Right lobe of liver (tissue), 6 donors: ENCODE measurements around the gene S100A7. TPM values are rescaled to one million over a fixed set of nuclear protein-coding genes. Genes with fewer than 3 reads are reported as not detected.

Experiments
- ATAC-seq, 4 donors: fragments of 200-7000 bp; cut with Tn5 transposase; one replicate each; pipeline ENCODE4 v1.9.1; 2020; ENCODE audit warnings: mild to moderate bottlenecking in 4 of 4, moderate library complexity in 4 of 4
- DNase-seq, 3 donors: peaks; one replicate each; pipeline ENCODE4 v3.0.0-alpha.2; 2020
- H3K27ac ChIP-seq, 3 donors: fragments of 200-600 bp; one replicate each; pipeline ENCODE4 v1.8.0; 2022
- H3K27me3 ChIP-seq, 2 donors: fragments of 200-600 bp; one replicate each; pipeline ENCODE4 v1.8.0; 2022
- H3K36me3 ChIP-seq, 4 donors: fragments of 200-600 bp; sonication (generic) in 1 of 4; one replicate each; pipeline versions ENCODE4 v1.5.1 to v1.8.0; 2017 to 2022; ENCODE audit warnings: control low read depth in 1 of 4
- H3K4me1 ChIP-seq, 4 donors: fragments of 200-600 bp; sonication (generic) in 1 of 4; one replicate each; pipeline versions ENCODE4 v1.5.1 to v1.8.0; 2017 to 2022; ENCODE audit warnings: control low read depth in 1 of 4
- H3K4me3 ChIP-seq, 3 donors: fragments of 200-600 bp; one replicate each; pipeline ENCODE4 v1.8.0; 2022
- H3K9me3 ChIP-seq, 4 donors: fragments of 200-600 bp; sonication (generic) in 1 of 4; one replicate each; pipeline versions ENCODE4 v1.5.1 to v1.8.0; 2017 to 2022; ENCODE audit warnings: control low read depth in 1 of 4
- POLR2A ChIP-seq: fragments of 450-650 bp; IDR thresholded peaks from one replicate; pipeline ENCODE4 v1.6.1; 2017; ENCODE audit warnings: antibody characterized with exemption, mild to moderate bottlenecking
- WGBS: methylation state at CpG from one replicate; pipeline ENCODE4 v1.1.6; 2018; ENCODE audit warnings: low coverage, low lambda C conversion rate; ENCODE audit not compliant: insufficient coverage; ENCODE audit errors: missing lambda C conversion rate; 5-methylcytosine and 5-hydroxymethylcytosine counted together
- intact Hi-C, 2 donors: fragments of 100-400 bp; cut with DNase I; formaldehyde crosslinking; loops; one replicate each; pipeline versions ENCODE4 v1.11.2 to v1.14.1; 2022
- total RNA-seq, 6 experiments: library from RNA; depleted of rRNA in 2 of 6; stranded (reverse); fragments of >200 nt in 2 of 6; fragmentation: NEBNext Ultra II Directional in 3 of 6; extraction: Animal tissue kit (Norgen Biotek cat#: 25700) in 3 of 6; gene quantifications; one replicate each; pipeline versions ENCODE4 v1.1.0 to v1.2.4, GENCODE V29; 2016 to 2023
- TF ChIP-seq, protein P1 (sequence below), 4 donors: fragments of 200-600 bp in 3 of 4; fragments of 450-650 bp in 1 of 4; IDR thresholded peaks; one replicate each; pipeline versions ENCODE4 v1.5.1 to v1.8.0; 2016 to 2022; ENCODE audit warnings: antibody characterized with exemption in 4 of 4, mild to moderate bottlenecking in 2 of 4
- donor health status: DM: no; HTN: yes; CAD: no.
- donor health status: DM: no; HTN: no; CAD: no.
- donor health status: DM: no; HTN: no; CAD: no.
- donor health status: DM: no; HTN: yes; CAD: no.
- donor health status: DM: no; HTN: yes; CAD: no.

Gene S100A7
- total RNA-seq, 6 experiments from 2014 or later = not detected

- Histone ChIP-seq H3K4me3 (no peak overlapping the region), H3K27ac (no peak overlapping the region), H3K9me3 (no peaks in the 10 kb centered on the region), H3K27me3 (no peaks in the 10 kb centered on the region), H3K36me3 (no peaks in the 10 kb centered on the region), H3K4me1 (no peaks in the 10 kb centered on the region)
- ATAC-seq (no peak), DNase-seq (no peak)
- intact Hi-C loops = no loop called here
- TF ChIP-seq, protein P1, sequence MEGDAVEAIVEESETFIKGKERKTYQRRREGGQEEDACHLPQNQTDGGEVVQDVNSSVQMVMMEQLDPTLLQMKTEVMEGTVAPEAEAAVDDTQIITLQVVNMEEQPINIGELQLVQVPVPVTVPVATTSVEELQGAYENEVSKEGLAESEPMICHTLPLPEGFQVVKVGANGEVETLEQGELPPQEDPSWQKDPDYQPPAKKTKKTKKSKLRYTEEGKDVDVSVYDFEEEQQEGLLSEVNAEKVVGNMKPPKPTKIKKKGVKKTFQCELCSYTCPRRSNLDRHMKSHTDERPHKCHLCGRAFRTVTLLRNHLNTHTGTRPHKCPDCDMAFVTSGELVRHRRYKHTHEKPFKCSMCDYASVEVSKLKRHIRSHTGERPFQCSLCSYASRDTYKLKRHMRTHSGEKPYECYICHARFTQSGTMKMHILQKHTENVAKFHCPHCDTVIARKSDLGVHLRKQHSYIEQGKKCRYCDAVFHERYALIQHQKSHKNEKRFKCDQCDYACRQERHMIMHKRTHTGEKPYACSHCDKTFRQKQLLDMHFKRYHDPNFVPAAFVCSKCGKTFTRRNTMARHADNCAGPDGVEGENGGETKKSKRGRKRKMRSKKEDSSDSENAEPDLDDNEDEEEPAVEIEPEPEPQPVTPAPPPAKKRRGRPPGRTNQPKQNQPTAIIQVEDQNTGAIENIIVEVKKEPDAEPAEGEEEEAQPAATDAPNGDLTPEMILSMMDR (IDR thresholded peaks at IDR 0.05) = no peak
- no peak for TF ChIP-seq POLR2A
- 43% methylated on average over 4 of the region's 4 CpGs for WGBS
Observed at GRCh38 chr1:153478692-153479618, 18.5 kb upstream of the S100A7 start.

GRCh38 chr1:153478047-153478691, 17.7 kb upstream of the S100A7 start:
- Histone ChIP-seq H3K4me3 (no peak overlapping the region), H3K36me3 (no peaks in the 10 kb centered on the region), H3K27ac (no peak overlapping the region), H3K9me3 (no peaks in the 10 kb centered on the region), H3K27me3 (no peaks in the 10 kb centered on the region), H3K4me1 (no peaks in the 10 kb centered on the region)
- no peak for DNase-seq
- TF ChIP-seq, protein P1 (IDR thresholded peaks at IDR 0.05) = no peak
- TF ChIP-seq POLR2A = no peak
- 48% methylated on average over 4 of the region's 8 CpGs for WGBS
- no peak for ATAC-seq
- intact Hi-C loops = no loop called here

DNA sequence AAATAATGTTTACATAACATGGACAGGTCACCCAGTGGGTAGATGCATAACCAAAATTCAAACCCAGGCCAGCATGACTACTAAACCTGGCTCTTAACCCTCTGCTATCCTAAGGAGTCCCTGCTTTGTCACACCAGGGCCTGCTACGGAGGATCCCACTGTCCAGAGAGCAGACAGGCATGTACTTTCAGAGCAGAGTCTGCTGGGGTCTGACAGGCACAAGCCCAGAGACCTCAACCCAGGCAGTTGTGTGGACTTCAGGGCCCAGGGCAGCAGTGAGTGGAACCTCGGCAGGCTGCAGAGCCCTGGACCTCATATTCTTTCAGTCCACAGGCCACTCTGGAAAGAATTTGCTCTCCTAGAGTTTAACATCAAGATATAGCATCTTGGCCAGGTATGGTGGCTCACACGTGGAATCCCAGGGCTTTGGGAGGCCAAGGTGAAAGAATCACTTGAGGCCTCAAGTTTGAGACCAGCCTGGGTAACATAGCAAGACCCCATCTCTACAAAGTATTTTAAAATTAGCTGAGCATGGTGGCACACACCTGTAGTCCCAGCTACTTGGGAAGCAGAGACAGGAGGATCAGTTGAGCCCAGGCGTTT, 16.1 kb upstream of the S100A7 start:
- no peaks in the 10 kb centered on the region for H3K4me1 ChIP-seq
- ATAC-seq (no peak), DNase-seq (no peak)
- no peak overlapping the region for H3K4me3 ChIP-seq
- TF ChIP-seq POLR2A = no peak
- TF ChIP-seq, protein P1 (IDR thresholded peaks at IDR 0.05) = no peak
- no peaks in the 10 kb centered on the region for H3K9me3 ChIP-seq
- H3K27ac ChIP-seq = no peak overlapping the region
- intact Hi-C loops = no loop called here
- 69% methylated on average over 2 of the region's 4 CpGs for WGBS
- H3K36me3 ChIP-seq = no peaks in the 10 kb centered on the region
- no peaks in the 10 kb centered on the region for H3K27me3 ChIP-seq

- TF ChIP-seq, protein P1 (IDR thresholded peaks at IDR 0.05) = no peak
- no peak for TF ChIP-seq POLR2A
- ATAC-seq = no peak
- Histone ChIP-seq H3K4me1 (no peaks in the 10 kb centered on the region), H3K4me3 (no peak overlapping the region), H3K36me3 (no peaks in the 10 kb centered on the region), H3K9me3 (no peaks in the 10 kb centered on the region), H3K27me3 (no peaks in the 10 kb centered on the region), H3K27ac (no peak overlapping the region)
- 80% methylated on average over 2 of the region's 2 CpGs for WGBS
- intact Hi-C loops = no loop called here
- no peak for DNase-seq
Observed at GRCh38 chr1:153475282-153475681, 14.8 kb upstream of the S100A7 start.
